MM.1S (cell line): Measurements from ENCODE around the gene TNFRSF4.

Source experiments
- DNase-seq: peaks from one replicate; pipeline ENCODE4 v3.0.0-alpha.2; 2015
- H2AFZ ChIP-seq: fragments of 300-600 bp; sonication (generic); 2 replicates; pipeline ENCODE4 v1.6.0; 2016; ENCODE audit warnings: antibody characterized with exemption, low read length
- H3F3A ChIP-seq: fragments of 300-600 bp; sonication (generic); 2 replicates; pipeline ENCODE4 v1.6.1; 2016; ENCODE audit warnings: mild to moderate bottlenecking, antibody characterized with exemption, low read length, moderate library complexity, mixed read lengths; ENCODE audit not compliant: insufficient read depth
- H3K27ac ChIP-seq: fragments of 300-600 bp; sonication (generic); 2 replicates; pipeline ENCODE4 v1.5.1; 2016; ENCODE audit warnings: mild to moderate bottlenecking, low read length
- H3K27me3 ChIP-seq: fragments of 300-600 bp; sonication (generic); replicated peaks from 2 replicates; pipeline ENCODE4 v1.6.0; 2016; ENCODE audit warnings: low read length; ENCODE audit not compliant: insufficient read depth
- H3K36me3 ChIP-seq: fragments of 300-600 bp; sonication (generic); replicated peaks from 2 replicates; pipeline ENCODE4 v1.6.1; 2016; ENCODE audit warnings: mild to moderate bottlenecking, low read length, mixed read lengths; ENCODE audit not compliant: insufficient read depth
- H3K4me1 ChIP-seq: fragments of 300-600 bp; sonication (generic); 2 replicates; pipeline ENCODE4 v1.6.1; 2016; ENCODE audit warnings: low read length, mixed read lengths
- H3K4me2 ChIP-seq: fragments of 300-600 bp; sonication (generic); 2 replicates; pipeline ENCODE4 v1.6.0; 2016; ENCODE audit warnings: low read depth, low read length
- H3K4me3 ChIP-seq: fragments of 300-600 bp; sonication (generic); 2 replicates; pipeline ENCODE4 v1.5.1; 2016; ENCODE audit warnings: low read length, mixed read lengths
- H3K79me2 ChIP-seq: fragments of 300-600 bp; sonication (generic); 2 replicates; pipeline ENCODE4 v1.6.1; 2016; ENCODE audit warnings: mixed run types, low read length, mixed read lengths
- H3K9ac ChIP-seq: fragments of 300-600 bp; sonication (generic); 2 replicates; pipeline ENCODE4 v1.6.1; 2016; ENCODE audit warnings: low read length, mixed read lengths
- H3K9me2 ChIP-seq: fragments of 300-600 bp; sonication (generic); replicated peaks from 2 replicates; pipeline ENCODE4 v1.6.1; 2016; ENCODE audit warnings: mild to moderate bottlenecking, low read length, mixed read lengths; ENCODE audit not compliant: insufficient read depth
- H3K9me3 ChIP-seq: fragments of 300-600 bp; sonication (generic); replicated peaks from 2 replicates; pipeline ENCODE4 v1.6.1; 2016; ENCODE audit warnings: mild to moderate bottlenecking, low read length, mixed read lengths; ENCODE audit not compliant: insufficient read depth
- H4K20me1 ChIP-seq: fragments of 300-600 bp; sonication (generic); 2 replicates; pipeline ENCODE4 v1.6.1; 2016; ENCODE audit warnings: mild to moderate bottlenecking, low read length, moderate library complexity, mixed read lengths; ENCODE audit not compliant: insufficient read depth
- EZH2 ChIP-seq: fragments of 300-600 bp; sonication (generic); optimal IDR thresholded peaks from 2 replicates; pipeline ENCODE3; 2017; ENCODE audit warnings: low read depth, mild to moderate bottlenecking, antibody characterized with exemption, low read length, mixed read lengths
- EZH2phosphoT487 ChIP-seq: fragments of 300-600 bp; sonication (generic); IDR thresholded peaks from 2 replicates; pipeline ENCODE4 v1.6.1; 2018; ENCODE audit warnings: antibody characterized with exemption, low read length
- TF ChIP-seq, protein P1 (sequence below): fragments of 300-600 bp; sonication (generic); IDR thresholded peaks from 2 replicates; pipeline ENCODE4 v1.5.1; 2016; ENCODE audit warnings: antibody characterized with exemption, low read length, mixed read lengths

The TNFRSF4 gene

DNA sequence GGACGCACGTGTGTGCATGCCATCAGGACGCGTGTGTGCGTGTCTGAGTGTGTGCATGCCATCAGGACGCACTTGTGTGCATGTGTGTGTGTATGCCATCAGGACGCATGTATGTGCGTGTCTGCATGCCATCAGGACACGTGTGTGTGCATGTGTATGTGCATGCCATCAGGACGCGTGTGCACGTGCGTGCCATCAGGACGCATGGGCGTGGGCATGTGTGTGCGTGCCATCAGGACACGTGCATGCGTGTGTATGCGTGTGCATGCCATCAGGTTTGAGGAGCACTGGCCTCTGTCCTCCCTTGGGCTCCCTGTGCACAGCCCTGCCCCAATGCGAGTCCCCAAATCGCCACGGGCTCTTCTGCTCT, 45.2 kb upstream of the TNFRSF4 start:
- no peak for TF ChIP-seq EZH2
- TF ChIP-seq, protein P1, sequence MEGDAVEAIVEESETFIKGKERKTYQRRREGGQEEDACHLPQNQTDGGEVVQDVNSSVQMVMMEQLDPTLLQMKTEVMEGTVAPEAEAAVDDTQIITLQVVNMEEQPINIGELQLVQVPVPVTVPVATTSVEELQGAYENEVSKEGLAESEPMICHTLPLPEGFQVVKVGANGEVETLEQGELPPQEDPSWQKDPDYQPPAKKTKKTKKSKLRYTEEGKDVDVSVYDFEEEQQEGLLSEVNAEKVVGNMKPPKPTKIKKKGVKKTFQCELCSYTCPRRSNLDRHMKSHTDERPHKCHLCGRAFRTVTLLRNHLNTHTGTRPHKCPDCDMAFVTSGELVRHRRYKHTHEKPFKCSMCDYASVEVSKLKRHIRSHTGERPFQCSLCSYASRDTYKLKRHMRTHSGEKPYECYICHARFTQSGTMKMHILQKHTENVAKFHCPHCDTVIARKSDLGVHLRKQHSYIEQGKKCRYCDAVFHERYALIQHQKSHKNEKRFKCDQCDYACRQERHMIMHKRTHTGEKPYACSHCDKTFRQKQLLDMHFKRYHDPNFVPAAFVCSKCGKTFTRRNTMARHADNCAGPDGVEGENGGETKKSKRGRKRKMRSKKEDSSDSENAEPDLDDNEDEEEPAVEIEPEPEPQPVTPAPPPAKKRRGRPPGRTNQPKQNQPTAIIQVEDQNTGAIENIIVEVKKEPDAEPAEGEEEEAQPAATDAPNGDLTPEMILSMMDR: no peak
- no peak for TF ChIP-seq EZH2phosphoT487
- no peak overlapping the region for H3K4me2 ChIP-seq
- no peaks in the 10 kb centered on the region for H3K4me1 ChIP-seq
- no peak overlapping the region for H3K4me3 ChIP-seq
- no peaks in the 10 kb centered on the region for H3K9me3 ChIP-seq
- no peaks in the 10 kb centered on the region for H3F3A ChIP-seq
- H3K36me3 ChIP-seq: peaks cover 14% of the 10 kb centered on the region; the same call in 1 of the 2 replicates
- DNase-seq: no peak
- peaks cover 12% of the 10 kb centered on the region for H3K79me2 ChIP-seq
- H2AFZ ChIP-seq: no peak overlapping the region
- no peaks in the 10 kb centered on the region for H3K27me3 ChIP-seq
- H4K20me1 ChIP-seq: no peaks in the 10 kb centered on the region
- no peaks in the 10 kb centered on the region for H3K9me2 ChIP-seq
- H3K27ac ChIP-seq: no peak overlapping the region
- H3K9ac ChIP-seq: no peak overlapping the region

DNA sequence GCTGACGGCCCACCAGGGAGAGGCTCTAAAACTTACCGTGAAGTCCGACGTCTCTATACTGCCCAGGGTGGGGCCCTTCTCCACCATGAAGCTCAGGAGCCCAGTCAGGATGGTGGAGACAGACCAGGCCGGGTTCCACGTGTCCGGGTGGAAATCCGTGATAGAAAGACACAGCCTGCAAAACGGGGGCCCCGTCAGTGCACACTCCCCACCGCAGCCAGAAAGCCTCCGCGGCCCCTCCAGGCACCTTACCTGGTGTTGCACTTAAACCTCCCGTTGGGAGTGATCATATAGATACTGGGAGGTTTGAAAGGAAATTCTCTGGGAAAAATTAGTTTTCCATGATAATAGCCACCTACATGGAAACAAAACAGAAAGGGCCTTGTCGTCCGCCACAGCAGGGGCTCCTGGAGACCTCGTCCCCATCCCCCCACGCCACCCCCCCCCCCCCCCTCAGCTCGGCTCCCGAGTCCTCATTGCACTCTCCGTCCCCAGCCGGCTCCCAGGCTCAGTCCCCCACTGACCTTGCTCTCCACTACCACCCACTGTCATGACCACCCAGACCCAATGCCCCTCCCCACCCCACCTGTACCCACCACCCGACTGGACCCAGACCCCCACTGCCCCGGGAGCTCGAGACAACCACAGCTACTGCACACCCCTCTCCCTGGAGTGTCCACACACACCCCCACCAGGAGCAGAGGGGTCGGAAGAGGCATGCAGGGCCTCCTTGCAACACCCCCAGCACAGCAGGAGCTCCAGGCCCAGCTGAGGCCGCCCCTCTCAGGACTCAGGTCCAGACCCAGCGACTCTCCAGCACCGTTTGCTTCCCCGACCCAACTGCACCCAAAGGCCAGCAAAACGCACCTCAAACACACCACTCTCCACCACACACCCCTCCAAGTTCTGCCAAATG, 43.3 kb upstream of the TNFRSF4 start:
- no peak overlapping the region for H3K9ac ChIP-seq
- H3K27ac ChIP-seq: no peak overlapping the region
- no peak overlapping the region for H2AFZ ChIP-seq
- peaks cover 8% of the 10 kb centered on the region for H3K79me2 ChIP-seq
- H3K9me2 ChIP-seq: no peaks in the 10 kb centered on the region
- no peak overlapping the region for H3K4me2 ChIP-seq
- H3K27me3 ChIP-seq: no peaks in the 10 kb centered on the region
- H3F3A ChIP-seq: no peaks in the 10 kb centered on the region
- TF ChIP-seq EZH2 (no peak), EZH2phosphoT487 (no peak)
- TF ChIP-seq, protein P1: no peak
- no peak overlapping the region for H3K4me3 ChIP-seq
- no peaks in the 10 kb centered on the region for H3K4me1 ChIP-seq
- H4K20me1 ChIP-seq: no peaks in the 10 kb centered on the region
- no peaks in the 10 kb centered on the region for H3K9me3 ChIP-seq
- DNase-seq: no peak
- 0 out of 2 replicates have a peak, but pooled peaks cover 4% of the 10 kb centered on the region for H3K36me3 ChIP-seq

DNA sequence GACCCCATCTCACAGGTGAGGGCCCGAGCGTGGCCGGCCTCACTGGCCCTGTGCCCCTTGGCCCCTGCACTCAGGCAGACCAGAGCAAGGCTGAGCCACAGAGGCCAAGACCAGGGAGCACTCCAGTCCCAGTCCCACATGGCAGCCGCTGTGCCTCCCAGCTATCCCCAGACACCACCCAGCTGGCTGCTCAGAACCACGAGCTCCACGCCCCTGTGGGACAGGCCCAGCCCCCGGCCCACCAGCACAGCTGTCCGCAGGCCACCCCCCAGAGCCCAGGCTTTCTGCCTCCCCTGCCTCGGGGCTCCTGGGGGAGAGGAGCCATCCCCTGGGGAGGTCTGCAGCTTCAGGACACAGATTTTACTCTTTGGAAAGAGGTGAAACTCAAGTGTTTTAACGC, 41.7 kb upstream of the TNFRSF4 start:
- Histone ChIP-seq H3F3A (no peaks in the 10 kb centered on the region), H3K36me3 (0 out of 2 replicates have a peak, but pooled peaks cover 4% of the 10 kb centered on the region), H3K9ac (no peak overlapping the region), H3K27me3 (no peaks in the 10 kb centered on the region), H3K79me2 (peaks cover 3% of the 10 kb centered on the region), H3K4me1 (no peaks in the 10 kb centered on the region), H3K4me2 (no peak overlapping the region), H4K20me1 (no peaks in the 10 kb centered on the region), H3K27ac (no peak overlapping the region), H3K9me2 (no peaks in the 10 kb centered on the region), H3K4me3 (no peak overlapping the region), H2AFZ (no peak overlapping the region), H3K9me3 (no peaks in the 10 kb centered on the region)
- TF ChIP-seq EZH2 (no peak), EZH2phosphoT487 (no peak)
- TF ChIP-seq, protein P1: no peak
- no peak for DNase-seq
